ENCODE results near the gene PACRG.

Gene PACRG

DNA sequence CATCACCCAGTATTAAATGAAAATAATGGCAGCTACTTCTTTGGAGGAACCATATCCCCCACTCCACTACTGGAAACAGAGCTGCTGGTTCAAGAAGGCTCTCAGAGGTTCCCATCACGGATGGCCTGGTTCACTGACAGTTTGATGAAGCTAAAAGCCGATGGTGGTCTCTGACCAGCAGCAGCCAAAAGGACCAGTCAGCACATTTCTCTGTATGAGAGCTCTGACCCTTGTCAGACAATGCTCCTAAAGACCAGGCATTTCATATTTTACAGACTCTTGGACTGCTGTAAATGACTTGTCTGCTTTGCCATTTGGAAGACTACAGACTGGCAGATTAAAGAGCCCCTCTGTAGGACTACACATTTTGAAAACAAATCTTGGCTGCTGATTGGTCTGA lies 16.8 kb upstream of the PACRG start:
- DNase-seq = no peak

DNA sequence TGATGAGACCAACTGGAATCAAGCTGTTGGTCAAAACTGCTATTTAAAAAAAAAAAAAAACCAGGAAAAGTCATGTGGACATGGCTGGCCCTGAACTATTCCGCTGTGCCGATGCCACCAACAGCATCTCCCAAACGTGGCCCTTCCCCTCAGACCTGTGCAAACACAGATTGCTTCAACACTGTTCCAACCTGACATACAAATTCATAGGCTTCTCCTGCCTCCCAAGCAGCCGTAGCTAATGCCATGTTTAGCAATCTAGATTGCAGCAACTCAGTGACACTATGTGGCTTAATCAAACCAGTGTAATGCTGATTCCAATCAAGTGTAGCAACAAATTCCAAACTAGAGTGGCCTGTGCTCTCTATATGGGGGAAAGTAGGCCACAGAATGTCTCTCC lies 16.4 kb upstream of the PACRG start:
- no peak for DNase-seq

DNA sequence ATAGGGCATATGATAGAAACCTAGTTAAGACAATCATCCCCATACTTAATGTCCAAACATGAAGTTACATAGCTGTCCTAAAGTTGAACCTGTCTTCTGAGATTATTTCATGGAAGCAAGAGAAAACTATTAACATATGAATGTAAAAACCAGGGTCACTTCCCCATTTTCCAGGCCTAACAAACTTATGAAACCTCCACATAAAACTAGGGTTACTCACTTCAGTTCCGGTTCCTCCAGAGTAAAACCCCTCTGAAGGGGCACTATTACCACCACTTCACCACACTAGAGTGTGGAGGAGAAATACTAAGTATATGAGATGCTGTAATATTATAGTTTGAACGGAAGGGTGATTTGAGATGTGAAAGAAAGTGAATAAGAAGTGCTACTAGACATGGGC lies 15.1 kb upstream of the PACRG start:
- no peak for DNase-seq

DNA sequence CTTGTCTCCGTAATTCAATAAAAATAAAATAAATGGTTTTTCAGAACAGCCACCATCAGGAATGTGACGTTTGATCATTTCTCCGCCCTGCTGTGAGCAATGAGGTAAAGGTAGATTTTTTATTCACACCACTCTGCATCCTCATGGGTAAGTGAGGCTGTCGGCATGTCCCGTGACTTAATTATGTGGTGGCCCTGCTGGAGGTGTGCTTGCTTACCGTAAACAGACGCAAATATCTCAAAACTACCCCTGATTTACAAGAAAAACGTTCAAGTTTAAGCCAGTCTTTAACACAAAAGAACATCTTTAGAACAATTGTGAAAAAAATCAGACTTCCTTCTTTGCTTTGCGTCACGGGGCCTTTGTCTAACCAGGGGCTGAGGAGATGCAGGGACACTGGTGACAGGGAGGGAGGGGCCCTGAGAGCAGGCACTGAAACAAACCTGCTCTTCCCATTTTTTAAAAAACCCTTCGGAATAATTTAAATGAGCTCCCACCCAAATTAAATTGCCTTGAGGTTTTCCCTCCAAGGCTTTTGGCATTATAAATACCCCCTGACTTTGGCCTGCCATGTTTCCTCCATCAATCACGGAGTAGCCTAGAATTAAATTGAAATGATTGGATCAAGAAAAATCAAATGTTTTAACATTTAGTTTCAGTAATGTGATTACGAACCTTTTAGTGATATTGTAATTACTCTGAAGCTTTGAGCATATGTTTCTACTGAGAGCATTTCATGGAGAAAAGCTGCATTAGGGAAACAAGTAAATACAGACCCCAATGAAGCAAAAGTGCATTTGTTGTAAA lies 13.6 kb upstream of the PACRG start:
- DNase-seq = no peak

DNA sequence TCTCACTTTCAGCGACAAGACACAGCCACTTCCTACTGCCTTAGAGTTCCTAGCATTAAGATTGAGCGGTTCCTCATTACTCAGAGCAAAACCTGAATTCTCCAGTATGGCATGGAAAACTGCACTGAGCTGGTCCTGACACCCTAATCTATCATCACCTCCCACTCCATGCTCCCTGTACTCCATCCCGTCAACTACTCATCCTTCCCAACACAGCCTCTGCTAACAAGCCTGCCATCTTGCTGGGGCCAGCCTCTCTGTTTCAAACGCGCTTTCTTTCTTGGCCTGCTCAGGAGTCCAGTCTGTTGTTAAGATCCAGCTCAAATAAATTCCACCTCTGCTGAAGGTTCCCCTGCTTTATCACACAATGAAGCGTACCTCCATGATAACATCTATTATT lies 12.2 kb upstream of the PACRG start:
- DNase-seq = no peak

DNA sequence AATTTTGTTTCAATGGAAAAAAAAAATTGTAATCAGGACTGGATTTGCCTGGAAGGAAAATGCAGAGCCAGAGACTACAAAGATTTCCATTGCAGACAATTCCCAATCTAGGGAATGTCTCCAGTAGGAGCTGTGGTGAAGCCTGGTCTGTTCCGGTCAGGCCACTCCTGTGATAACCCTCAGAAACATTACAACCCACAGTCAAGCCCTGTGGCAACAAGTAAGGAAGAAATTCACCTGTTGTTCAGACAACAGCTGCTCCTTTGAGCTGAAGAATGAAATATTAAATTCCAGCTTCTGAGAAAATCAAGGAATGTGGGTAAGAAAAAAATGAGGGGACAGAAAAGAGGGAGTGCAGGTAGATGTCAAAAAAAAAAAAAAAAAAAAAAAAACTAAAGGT lies 8.2 kb upstream of the PACRG start:
- DNase-seq = no peak

DNA sequence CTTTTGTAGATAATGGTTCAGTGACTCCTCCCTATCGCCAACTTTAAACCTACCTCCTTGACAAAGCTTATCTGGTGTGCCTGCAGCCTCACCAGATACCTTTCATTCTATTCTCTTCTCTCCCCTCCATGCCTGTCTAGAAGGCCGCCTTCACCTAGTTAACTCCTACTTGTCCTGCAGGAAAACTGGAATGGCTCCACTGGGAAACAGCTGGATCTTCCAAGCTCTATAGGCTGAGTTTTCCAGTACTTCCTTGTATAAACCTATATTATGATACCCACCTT lies 6.4 kb upstream of the PACRG start:
- DNase-seq = no peak

DNA sequence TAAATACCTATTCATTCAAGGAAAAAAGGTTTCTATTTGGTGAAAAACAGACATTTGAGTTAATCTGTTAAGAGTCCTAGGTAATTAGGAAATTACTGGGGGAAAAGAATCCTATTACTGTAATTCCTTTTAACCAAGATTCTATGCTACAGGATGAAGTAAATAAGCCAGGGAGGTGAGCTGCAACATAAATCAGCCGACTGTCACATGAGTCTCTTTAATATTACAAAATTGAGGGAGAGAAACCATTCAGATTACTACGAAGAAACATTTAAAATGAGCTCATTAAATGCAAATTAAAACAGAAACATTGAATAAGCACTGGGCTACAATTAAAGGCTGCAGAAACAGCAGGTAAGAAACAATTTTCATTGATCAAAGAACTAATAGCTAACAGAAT lies 5.5 kb upstream of the PACRG start:
- no peak for DNase-seq

DNA sequence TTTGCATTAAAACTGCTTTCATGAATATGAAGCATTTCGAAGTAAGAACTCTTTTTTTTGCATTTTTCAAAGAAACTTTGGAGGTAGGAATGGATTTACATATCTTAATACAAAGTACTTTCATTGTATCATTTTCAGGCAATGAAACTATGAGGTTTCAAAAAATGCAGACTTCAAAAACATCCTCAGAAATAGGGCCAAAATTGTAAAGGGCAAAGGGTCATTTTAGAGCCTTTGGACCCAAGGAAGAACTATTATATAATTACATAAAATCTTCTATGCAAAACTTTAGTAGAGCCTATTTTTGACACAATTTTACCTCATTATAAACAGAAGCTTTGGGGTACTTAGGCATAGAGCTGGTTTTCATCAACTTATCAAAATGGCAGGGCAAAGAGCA lies 5.1 kb upstream of the PACRG start:
- no peak for DNase-seq

DNA sequence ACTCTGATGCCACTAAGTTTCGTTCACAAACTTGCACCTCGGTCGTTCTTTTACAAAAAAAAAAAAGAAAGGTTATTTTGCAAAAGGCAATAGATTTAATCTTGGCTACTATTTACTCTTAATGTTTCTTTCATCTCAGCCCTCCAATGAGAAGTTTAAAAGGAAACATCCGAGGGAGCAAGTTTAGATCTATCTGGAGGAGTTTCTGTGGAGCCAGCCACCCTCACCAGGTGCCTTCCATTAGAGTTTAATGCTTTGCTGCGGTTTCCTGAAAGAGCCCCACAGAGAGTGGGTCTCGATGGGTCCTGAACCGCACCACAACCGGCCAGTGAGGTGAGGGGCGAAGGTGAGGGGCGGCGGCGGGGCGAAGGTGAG lies 840 bp upstream of the PACRG start:
- DNase-seq = no peak

DNA sequence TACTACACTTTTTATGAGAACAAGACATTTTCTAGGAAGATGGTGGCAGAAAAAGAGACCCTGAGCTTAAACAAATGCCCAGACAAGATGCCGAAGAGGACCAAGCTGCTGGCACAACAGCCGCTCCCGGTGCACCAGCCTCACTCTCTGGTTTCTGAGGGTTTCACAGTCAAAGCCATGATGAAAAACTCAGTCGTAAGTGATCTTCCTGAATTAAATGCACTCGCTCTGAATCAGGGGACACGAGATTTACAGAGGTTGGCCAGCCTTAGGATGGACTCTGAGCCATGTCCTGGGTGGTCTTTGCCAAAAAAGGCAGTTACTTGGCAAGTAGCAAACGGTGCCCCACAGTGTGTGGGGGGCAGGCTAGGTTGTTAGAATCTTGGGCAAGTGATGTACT lies 423 bp downstream of the PACRG start:
- no peak for DNase-seq

DNA sequence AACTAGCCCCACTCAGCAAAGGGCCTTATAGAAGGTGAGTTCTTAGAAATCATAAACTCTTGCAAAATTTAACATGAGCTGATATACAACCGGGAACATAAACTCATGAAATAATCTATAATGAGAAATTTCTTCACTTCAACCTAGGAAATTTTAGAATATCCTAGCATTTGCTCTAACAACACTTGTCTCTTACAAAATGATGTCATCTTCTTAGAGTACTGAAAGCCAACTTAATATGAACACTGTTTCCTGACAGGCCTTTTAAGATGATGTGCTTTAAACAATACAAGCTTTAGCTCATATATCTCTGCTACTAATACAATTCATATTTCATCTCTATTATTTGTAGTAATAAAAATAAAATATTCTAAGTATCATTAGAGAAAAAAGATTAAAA lies 932 bp downstream of the PACRG start:
- DNase-seq = no peak

DNA sequence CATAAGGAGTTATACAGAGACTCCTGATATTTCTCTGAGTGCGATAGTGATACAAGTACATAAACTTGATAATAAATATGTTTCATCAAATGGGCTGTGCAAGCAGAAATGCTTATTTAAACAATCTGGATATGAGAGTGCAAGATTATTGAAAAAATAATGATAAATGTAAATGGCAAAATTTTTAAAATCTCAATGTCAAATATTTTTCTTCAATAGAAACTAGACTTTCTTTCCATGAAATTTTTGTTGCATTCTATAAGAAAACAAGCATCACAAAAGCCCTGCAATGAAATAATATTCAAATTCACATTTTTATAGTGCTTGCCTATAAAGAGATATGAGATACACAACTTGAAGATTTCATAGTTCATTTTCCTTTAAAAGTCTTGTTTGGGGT lies 2.7 kb downstream of the PACRG start:
- DNase-seq = no peak

DNA sequence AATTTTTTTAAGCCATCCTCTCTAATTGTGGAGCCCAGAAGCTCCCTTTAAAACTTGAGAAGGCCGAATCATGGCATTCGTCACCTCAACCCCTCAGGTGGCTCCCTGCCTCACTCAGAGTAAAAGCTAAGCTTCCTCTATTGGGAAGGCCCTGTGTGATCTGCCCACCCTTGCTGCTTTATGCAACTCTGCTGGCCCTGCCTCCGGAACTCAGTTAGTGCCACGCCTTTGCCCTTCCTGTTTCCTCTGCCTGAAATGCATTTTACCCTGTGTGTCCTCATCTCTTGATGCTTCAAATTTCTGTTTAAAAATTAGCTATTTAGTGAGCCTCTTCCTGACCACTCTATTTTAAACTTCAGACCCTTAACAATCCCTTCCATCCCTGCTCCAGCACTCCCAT lies 5.7 kb downstream of the PACRG start:
- no peak for DNase-seq

DNA sequence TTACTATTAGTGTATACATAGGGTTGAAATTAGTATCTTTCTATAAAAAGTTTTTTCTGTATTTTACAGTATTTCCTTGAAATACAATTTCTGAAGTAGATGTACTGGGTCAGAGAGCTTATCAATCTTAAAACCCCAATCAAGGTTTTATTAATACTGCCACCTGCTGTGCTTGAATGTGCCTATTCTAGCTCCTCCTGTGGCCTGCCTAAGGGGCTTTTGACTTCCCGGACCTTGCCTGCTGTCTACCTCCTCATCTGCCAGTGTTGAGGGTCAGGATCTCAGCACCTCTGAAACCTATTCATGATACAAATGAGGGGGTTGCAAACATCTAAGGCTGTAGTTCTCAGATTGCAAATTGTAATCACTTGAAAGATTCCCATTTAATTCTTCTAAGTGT lies 9.2 kb downstream of the PACRG start:
- peak; percentile 44 for DNase-seq

DNA sequence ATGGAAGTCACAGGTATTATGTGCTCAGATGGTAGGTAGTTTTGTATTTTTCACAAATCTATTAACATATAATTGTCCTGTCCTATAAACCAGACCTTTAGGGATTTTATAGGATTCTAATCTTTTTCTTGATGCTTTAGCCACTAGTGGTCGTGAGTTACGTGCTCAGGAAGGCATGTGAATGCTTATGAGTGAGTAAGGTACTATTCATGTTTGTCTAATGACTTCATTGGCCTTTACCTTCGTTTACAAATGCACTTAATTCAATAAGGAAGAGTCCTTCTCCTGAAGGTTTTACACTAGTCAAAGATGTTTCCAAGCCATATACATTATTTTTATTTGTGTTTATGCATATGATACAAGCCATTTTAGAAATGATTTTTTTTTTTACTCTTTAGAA lies 23.0 kb downstream of the PACRG start:
- DNase-seq = no peak

DNA sequence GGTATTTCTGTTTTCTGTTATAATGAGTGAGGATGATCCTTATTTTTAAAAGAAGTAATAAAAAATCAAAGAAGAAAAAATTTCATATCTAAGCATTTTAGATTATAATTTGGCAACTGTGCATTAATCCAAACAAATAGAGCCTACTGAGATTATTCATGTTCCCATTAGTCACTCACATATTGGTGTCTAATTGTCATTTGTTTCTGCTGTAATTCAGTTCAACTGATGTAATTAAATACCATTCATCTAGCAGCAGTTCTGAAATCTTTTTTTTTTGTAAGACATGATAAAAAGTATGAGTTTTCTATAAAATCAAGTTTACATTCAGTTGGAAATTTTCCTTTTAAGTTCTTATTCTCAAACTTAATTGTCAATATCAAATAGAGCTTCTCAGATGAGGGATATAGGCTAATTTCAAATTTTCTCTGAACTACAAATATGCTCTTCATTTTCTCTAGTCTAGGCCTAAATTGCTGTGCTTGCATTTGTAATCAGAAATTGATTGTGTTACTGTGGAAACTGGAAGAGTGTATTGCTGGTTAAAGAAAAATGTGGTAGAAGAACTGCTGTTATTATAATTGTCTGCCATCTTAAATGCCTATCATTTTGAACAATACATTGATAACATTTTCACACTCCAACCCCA lies 23.6 kb downstream of the PACRG start:
- DNase-seq = no peak

DNA sequence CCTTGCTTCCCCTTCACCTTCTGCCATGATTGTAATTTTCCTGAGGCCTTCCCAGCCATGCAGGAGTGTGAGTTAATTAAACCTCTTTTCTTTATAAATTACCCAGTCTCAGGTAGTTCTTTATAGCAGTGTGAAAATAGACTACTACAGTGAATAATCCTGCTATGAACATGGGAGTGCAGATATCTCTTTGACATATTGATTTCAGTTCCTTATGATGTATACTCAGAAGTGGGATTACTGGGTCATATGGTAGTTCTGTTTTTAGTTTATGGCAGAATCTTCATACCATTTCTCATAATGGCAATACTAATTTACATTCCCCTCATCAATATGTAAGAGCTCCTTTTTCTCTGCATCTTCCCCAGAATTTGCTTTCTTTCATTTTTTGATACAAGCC lies 26.0 kb downstream of the PACRG start:
- no peak for DNase-seq

DNA sequence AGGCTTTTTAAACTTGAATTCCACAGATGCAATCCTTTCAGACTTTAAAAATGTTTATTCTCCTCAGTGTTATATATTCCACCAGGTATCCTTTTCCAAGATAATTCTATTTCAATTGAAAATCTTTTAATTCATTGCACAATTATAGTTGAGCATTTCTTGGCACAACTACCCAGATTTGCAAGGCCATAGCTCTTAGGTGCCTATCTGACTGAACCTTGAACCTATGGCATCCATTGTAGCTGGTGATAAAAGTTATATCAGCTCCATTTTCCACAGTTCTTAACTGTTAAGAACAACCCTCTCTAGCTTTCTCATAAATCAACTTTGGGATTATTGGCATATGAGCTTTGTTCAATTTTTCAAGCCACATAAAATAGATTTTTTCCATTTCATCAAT lies 42.4 kb downstream of the PACRG start:
- DNase-seq = no peak

DNA sequence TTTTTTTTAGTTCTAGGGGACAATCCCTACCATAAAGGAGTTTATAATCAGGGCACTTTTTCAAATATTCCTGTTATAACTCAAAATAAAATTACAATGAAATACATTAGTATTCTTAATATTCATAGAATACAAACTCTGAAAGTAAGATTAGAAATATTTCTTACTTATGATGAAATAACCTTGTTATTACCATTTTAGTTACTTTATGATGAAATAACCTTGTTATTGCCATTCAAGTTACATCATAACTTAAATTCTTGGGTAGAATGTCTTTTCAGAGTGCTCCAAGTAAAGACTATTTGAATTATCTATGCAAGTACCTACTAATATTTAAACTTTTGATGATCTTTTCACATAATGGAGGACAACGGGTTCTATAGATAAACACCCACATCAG lies 43.2 kb downstream of the PACRG start:
- no peak for DNase-seq

DNA sequence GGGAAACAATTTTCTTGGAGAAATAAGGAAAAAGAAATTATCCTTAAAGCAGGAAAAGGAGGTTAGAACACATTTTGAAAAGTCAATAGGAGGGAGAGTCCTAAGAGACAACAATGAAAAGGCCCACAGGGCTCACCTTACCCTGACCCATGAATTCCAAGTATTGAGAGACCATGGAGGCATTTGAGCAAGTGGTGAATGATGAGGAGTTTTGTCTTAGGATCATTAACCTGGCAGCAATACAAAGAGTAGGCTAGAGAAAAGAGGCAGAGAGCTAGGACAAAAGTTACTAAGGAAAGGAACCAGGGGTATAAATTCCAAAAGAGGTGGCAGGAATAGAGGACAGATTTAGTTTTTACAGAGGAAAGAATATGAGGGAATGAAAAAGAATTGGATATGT lies 44.7 kb downstream of the PACRG start:
- DNase-seq = no peak

DNA sequence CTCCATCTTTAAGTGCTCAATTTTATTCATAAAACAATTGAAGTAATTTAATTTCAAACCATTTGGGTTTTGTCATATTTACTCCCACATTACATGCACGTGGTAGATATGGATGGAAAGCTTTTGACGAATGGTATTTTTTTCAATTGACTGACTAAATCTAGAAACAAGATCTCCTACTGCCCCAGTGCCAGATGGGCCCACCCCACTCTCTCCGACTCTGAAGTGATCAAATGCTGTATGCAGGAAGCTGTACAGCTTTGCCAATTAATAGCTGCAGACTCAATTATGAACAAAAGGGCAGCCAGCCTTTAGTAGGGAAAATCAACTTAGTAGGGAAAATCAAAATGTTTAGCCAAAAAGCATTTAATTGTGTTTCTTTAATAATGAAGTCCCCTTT lies 46.2 kb downstream of the PACRG start:
- peak; percentile 45 for DNase-seq

DNA sequence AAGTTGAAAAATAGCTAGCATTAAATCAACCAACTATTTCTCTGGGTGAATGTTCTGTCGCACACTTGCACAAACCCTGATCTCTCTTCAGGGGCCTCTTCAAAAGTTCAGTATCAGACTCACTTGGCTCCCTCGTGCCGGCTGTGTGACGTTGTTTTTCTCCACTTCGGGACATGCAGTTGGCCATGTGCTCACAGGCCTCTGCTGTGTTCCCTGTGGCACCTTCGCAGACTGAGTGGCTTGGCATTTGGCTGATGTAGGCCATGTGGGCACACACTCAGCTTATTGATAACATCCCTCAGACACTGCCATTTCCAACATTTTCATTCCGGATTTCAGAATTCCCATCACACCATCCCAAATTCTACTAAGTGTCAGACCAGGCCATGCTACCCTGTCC lies 49.3 kb downstream of the PACRG start:
- DNase-seq = no peak

DNA sequence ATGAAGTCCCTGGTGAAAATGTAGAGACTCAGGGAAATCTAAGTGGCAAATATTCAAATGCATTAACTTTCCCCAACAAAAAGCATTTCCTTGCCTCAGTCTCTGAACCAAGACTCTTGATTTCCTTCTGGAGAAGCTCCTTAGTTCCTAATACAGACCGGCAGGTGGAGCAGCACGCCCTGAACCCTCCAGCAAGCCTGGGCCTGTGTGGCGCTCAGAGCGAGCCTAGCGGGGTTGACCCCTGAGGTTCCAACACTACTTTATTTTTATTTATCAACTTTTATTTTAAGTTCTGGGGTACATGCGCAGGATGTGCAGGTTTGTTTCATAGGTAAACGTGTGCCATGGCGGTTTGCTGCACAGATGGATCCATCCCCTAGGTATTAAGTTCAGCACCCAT lies 50.8 kb downstream of the PACRG start:
- no peak for DNase-seq

DNA sequence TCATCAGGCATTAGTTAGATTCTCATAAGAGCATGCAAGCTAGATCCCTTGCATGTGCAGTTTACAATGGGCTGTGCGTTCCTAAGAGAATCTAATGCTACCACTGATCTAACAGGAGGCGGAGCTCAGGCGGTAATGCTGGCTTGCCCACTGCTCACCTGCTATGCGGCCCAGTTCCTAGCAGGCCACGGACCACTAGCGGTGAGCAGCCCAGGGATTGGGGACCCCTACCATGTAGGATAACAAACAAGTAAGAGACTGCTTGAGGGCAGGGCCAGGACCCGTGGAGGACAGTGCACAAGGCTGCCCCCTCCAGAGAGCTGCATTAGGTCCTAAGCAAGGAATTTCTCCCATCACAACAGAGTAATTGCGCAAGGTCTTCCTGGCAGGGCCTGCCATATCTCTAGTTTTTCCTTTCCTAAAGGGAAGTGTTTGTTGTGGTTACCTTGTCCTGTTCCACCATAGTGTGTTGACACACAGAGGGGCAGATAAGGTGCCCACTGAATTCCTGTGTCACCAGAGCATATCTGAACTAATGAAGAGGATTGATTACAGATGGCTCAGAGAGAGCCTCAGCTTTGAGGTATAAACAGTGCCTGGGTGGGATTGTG lies 58.0 kb downstream of the PACRG start:
- no peak for DNase-seq
